T-helper 2 cell (primary cell): ENCODE results near the gene PLEKHG7.
"Not testable (repeated sequence)": the region's sequence is repeated elsewhere in the genome, so short reads cannot be mapped to it uniquely, and the experiment has no call there.

Experiments
- DNase-seq, 5 experiments: peaks; one replicate each; pipeline versions ENCODE4 v3.0.0 to v3.0.0-alpha.2; 2012 to 2022

The PLEKHG7 gene

GRCh38 chr12:92749691-92750090 lies 46.9 kb downstream of the PLEKHG7 start:
- not testable (repeated sequence) for DNase-seq

GRCh38 chr12:92753976-92754885 lies 51.4 kb downstream of the PLEKHG7 start:
- DNase-seq: no peak

GRCh38 chr12:92756898-92757596 lies 54.3 kb downstream of the PLEKHG7 start:
- DNase-seq: no peak

GRCh38 chr12:92757597-92758121 lies 54.9 kb downstream of the PLEKHG7 start:
- DNase-seq: peak in 1 of 5 experiments; percentile 1

GRCh38 chr12:92759634-92760268 lies 57.0 kb downstream of the PLEKHG7 start:
- no peak for DNase-seq

- DNase-seq: no peak
Measured at GRCh38 chr12:92762773-92763172, 60.0 kb downstream of the PLEKHG7 start.

GRCh38 chr12:92764831-92765230 lies 62.0 kb downstream of the PLEKHG7 start:
- no peak for DNase-seq

- DNase-seq: no peak
Measured at GRCh38 chr12:92765871-92766270, 63.1 kb downstream of the PLEKHG7 start.

GRCh38 chr12:92769124-92769901 lies 66.5 kb downstream of the PLEKHG7 start:
- DNase-seq: no peak

GRCh38 chr12:92771001-92771400 lies 68.2 kb downstream of the PLEKHG7 start:
- DNase-seq: no peak

GRCh38 chr12:92775416-92775815 lies 72.6 kb downstream of the PLEKHG7 start:
- DNase-seq: no peak

GRCh38 chr12:92778525-92778924 lies 75.7 kb downstream of the PLEKHG7 start:
- no peak for DNase-seq

GRCh38 chr12:92779902-92780301 lies 77.1 kb downstream of the PLEKHG7 start:
- no peak for DNase-seq

- DNase-seq: no peak
Measured at GRCh38 chr12:92784356-92784755, 81.6 kb downstream of the PLEKHG7 start.

- peak in 2 of 5 experiments; percentile 26 to 76 for DNase-seq
Measured at GRCh38 chr12:92784797-92785562, 82.2 kb downstream of the PLEKHG7 start.

GRCh38 chr12:92785563-92785950 lies 82.8 kb downstream of the PLEKHG7 start:
- DNase-seq: no peak

- no peak for DNase-seq
Measured at GRCh38 chr12:92786045-92786444, 83.3 kb downstream of the PLEKHG7 start.

- DNase-seq: not testable (repeated sequence)
Measured at GRCh38 chr12:92794356-92794755, 91.6 kb downstream of the PLEKHG7 start.

- no peak for DNase-seq
Measured at GRCh38 chr12:92794814-92795213, 92.0 kb downstream of the PLEKHG7 start.

- no peak for DNase-seq
Measured at GRCh38 chr12:92796650-92797049, 93.9 kb downstream of the PLEKHG7 start.

GRCh38 chr12:92802906-92803305 lies 100.1 kb downstream of the PLEKHG7 start:
- no peak for DNase-seq

GRCh38 chr12:92803903-92804302 lies 101.1 kb downstream of the PLEKHG7 start:
- no peak for DNase-seq
